ENCODE data around the gene TXK.

Gene TXK

DNA sequence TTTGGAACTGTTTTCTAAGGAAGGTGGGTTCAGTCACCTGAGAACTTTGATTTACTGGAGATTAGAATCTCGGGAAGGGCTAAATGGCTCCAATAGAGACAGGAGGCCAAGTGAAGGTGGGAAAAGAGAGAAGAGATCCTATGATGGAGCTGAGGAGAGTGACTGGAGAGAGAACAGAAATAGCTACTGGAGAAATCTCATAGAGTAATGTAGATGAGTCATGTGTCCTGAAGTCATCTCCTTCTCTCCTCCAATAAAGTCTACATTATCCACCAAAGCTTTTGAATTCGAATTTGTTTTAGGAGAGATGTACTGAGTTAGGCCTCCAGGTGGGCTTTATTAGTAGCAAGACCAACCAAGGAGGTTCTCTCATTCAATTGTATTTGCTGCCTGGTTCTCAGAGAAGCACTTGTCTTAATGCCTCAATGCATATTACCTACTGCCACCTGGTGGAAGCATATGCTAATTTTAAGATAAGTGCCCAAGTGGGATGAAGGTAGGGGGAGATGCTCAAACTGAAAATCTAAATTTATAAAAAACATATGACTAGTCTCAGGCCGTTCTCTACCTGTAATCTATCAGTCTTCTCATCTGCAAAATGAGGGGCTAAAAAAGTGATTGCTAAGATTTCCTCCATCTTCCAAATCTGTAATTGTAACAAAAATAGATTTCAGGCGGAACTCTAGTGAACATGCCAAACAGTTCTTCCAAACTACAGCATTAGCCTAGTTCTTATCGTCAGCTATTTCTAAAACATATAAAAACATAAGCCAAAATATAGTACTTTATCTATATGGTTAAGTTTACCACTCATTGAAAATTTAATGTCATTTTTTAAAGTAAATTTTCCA lies 24.4 kb downstream of the TXK start:
- H3K4me3 ChIP-seq (ENCODE audit: low read depth, low read length), result no peak overlapping the region
- no peak for DNase-seq (ENCODE audit: low read depth)

DNA sequence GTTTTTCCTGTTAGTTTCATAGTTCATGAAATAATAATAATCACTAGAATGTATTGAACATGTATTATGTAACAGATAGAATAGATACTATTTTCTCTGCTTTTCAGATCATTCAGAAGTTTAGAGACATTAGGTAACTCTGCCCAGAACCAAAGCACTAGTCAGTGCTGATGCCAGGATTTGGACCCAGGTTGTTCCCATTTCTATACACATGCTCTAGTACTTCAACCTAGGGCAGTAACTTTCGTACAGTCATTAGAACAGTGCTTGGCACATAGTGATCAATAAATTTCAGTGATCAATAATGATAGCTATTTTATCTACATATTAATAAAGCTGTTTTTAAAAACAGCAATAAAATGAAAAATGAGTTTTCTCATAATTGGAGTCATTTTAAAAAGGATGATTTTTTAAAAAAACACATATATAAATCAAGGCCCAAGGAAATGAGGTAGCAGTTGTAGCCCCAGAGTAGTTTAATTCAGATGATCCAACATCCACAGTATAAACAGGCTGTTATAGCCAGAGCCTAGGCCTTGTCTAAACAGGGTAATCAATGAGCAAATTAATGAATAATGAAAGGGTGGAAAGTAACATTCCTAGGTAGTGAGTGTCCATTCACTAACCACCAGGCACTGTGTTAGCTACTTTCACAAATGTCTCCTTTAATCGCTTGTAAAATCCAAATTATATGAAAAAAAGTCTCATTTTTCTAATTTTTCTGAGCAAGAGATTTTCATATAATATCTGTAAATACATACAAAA lies 25.6 kb downstream of the TXK start:
- no peak overlapping the region for H3K4me3 ChIP-seq (ENCODE audit: low read depth, low read length)
- DNase-seq (ENCODE audit: low read depth), result no peak

DNA sequence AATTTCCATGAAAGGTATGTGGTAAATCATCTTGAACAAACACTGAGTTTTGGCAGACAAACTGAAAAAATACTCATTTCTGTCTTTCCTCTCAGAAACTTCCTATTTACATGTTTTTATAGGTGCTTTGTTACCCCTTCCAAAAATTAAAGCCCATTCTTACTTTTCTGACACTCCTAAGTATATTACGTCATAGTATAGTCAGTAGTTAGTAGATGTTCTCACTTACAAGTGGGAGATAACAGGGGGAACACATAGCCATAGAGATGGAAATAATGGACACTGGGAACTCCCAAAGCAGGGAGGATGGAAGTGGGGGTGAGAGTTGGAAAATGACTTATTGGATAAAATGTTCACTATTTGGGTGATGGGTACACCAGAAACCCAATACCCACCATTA lies 28.8 kb downstream of the TXK start:
- no peak for DNase-seq (ENCODE audit: low read depth)
- no peak overlapping the region for H3K4me3 ChIP-seq (ENCODE audit: low read depth, low read length)

DNA sequence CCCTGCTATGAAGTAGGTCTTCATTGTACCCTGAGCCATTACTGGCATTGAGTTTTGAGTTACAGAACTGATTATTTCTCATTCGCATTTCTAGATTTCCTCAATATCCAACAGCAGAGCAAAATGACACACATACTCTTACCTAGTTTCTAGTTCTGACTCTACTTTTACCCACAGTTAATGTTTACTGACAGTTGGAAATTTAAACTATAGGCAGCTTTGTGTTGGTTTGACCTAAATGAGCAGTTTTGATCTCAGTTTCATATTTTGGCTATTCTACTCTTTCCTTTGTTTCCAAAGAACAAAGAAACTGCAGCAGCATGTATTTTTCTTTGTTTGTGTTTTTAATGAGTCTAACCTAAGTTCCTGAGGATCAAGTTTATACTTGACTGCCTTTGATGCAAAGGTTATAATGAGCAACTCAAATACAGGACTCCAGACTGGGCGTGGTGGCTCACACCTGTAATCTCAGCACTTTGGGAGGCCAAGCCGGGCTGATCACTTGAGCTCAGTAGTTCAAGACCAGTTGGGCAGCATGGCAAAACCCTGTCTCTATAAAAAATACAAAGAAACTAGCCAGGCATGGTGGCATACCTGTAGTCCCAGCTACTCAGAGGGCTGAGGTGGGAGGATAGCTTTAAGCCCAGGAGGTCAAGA lies 30.4 kb downstream of the TXK start:
- no peak overlapping the region for H3K4me3 ChIP-seq (ENCODE audit: low read depth, low read length)
- no peak for DNase-seq (ENCODE audit: low read depth)

DNA sequence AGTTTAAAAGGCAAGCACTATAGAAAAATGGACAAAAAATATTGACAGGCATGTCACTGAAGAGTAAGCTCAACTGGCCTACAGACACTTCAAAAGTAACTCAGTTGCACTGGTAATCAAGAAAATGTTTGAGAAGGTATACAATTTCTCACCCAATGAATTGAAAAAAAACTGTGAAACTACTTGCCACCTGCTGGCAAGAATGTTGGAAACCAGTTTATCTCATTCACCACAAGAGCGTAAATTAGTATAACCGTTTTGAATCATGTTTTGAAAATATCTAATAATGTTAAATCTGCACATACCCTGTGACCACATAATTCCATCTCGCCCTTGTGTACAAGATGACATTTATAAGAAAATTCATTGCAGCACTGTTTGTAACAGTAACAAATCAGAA lies 31.7 kb downstream of the TXK start:
- DNase-seq (ENCODE audit: low read depth), result no peak
- no peak overlapping the region for H3K4me3 ChIP-seq (ENCODE audit: low read depth, low read length)

DNA sequence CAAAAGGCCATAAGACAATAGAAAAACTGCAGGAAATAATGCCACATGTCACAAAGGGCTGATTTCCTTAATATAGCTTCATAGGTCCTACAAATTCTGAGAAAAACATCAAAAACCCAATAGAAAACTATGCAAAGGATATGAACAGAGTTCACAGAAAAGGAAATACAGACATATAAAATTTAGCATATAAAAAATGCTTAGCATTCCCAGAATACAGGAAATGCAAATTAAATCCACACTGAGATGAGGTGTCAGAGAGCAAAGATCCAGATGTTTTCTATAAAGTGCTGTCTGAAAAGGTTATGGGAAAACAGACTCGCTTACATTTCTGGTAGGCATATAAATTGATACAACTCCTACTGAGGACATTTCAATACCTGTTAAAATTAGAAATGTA lies 33.8 kb downstream of the TXK start:
- no peak for DNase-seq (ENCODE audit: low read depth)
- no peak overlapping the region for H3K4me3 ChIP-seq (ENCODE audit: low read depth, low read length)

DNA sequence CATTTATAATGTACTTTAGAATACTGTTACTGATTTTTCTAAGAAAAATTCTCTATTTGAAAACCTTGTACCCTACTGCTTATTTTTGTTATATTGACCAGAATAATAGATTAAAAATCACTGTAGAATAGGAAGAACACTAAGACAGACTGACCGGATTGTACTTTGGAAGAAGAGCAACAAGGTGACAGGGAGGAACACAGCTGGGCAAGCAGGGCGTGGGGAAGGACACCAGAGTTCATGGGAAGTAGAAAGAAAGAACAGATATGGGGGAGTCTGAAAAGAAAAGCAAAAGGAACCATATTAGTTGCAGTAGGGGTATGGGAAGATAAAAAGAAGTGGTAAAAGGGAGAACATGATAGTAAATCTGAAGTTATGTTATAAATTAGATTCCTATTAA lies 38.6 kb downstream of the TXK start:
- no peak for DNase-seq (ENCODE audit: low read depth)
- no peak overlapping the region for H3K4me3 ChIP-seq (ENCODE audit: low read depth, low read length)

DNA sequence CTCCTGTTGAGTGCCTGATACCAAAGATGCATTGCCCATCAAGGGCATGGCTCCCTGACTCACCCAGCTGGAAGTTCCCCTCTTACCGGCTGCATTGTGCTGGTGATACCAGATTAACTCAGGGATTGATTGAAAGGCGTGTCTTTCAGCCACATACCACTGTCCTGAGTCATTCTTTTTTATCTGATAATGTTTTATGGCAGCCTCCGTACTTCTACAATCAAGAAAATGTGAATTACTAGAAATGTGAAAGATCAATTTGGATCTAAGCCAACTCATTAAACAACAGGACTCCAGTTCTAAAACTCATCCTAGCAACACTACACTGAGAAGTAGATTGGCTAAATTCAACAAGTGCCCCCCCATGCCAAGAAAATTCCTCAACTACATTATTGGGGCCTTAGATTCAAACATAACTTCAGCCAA lies 40.0 kb downstream of the TXK start:
- DNase-seq (ENCODE audit: low read depth), result no peak
- H3K4me3 ChIP-seq (ENCODE audit: low read depth, low read length), result no peak overlapping the region

DNA sequence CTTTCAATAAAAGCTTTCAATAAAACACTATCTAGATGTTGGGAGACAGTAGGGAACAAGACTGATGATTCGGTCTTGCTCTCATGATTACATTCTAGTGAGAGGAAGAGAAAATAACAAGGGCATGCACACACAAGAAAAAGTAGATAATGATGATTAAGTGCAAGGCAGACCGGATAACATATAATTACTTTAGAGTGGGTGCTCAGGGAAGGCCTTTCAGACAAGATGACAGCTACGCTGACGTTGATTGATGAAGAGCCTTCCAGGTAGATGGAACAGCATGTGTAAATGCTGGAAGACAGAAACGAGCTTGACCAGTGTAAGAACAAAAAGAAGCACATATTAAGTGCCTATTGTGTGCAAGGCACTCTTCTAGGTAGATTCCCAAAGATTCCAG lies 43.4 kb downstream of the TXK start:
- DNase-seq (ENCODE audit: low read depth), result no peak
- no peak overlapping the region for H3K4me3 ChIP-seq (ENCODE audit: low read depth, low read length)

DNA sequence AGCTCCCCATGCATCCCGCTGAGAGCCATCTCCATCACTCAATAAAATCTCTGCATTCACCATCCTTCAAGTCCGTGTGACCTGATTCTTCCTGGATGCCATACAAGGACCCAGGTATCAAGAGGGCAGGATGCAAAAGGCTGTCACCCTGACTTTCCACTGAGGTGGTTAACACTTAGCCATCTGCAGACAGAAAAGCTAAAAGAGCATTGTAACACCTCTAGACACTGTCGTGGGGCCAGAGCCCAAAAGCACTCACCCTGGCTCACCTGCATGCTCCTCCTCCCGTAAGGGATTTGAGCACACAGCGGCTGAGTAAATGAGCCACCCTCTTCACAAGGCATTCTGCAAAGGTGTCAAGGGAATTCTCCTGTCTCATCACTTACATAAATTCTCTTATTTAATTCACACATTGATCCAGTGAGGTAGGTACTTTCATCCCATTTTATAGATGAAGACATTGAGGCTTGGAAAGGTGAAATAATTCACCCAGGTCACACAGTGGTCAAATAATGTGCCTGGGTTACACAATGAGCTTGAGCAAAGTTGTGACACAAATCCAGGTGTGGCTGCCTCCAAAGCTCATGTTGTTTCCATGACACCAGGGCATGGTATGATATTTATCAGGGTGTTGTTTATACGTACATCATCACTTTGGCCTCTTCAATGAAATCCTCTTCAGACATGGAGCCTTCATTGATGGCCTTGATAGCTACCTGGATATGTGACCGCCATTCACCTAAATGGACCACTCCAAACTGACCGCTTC lies 48.0 kb downstream of the TXK start:
- no peak overlapping the region for H3K4me3 ChIP-seq (ENCODE audit: low read depth, low read length)
- no peak for DNase-seq (ENCODE audit: low read depth)

DNA sequence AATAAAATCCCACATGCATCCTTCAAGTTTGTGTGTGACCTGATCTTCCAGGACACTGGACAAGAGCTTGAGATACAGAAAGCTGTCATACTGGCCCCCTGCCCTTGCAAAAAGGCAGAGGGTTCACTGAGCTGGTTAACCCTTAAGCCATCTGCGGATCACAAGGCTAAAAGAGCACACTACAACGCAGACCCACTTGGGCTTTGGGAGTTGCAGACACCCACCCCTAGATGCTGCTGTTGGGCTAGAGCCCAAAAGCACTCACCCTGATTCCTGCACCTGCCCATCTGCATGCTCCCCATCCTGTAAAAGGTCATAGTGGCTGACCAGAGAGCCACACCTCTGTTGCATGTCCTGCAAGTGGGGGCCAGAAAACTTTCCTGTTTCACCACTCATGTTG lies 51.1 kb downstream of the TXK start:
- no peak for DNase-seq (ENCODE audit: low read depth)
- no peak overlapping the region for H3K4me3 ChIP-seq (ENCODE audit: low read depth, low read length)

DNA sequence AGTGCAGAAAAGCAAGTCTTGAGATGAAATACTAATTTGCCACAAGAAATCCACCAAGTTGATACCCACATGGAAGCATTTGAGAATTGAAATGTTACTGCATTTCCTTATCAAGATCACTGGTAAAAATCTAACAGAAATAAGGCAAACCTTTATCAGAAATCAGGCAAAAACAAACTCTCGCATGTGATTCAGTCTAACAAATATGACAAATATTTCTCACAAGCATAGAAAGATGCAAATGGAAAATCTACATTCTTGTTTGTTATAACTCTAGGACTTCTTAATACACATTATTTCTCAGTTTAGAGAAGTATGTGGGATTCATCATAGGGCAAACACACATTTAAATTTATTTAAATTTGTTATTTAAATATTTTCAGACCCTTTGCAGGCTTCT lies 52.9 kb downstream of the TXK start:
- DNase-seq (ENCODE audit: low read depth), result no peak
- H3K4me3 ChIP-seq (ENCODE audit: low read depth, low read length), result no peak overlapping the region

DNA sequence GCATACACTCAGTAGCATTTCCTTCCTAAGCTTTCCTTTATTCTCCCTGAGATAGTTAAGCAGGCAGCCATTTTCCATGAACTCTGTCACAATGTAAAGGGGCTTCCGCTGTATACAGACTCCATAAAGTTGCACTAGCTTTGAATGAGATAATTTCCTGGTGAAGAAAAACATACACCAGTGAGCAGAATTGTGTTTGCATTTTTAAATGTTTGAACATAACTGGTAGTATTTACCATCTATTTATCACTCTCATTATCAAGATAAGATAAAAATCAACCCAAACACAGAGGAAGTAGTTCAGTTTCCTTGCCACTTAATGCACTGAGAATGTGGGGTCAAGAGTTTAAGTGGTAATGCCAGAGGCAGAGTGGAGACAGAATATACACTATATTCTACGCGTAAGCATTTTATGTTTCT lies 54.1 kb downstream of the TXK start:
- peak; percentile 4 for DNase-seq (ENCODE audit: low read depth)
- no peak overlapping the region for H3K4me3 ChIP-seq (ENCODE audit: low read depth, low read length)

DNA sequence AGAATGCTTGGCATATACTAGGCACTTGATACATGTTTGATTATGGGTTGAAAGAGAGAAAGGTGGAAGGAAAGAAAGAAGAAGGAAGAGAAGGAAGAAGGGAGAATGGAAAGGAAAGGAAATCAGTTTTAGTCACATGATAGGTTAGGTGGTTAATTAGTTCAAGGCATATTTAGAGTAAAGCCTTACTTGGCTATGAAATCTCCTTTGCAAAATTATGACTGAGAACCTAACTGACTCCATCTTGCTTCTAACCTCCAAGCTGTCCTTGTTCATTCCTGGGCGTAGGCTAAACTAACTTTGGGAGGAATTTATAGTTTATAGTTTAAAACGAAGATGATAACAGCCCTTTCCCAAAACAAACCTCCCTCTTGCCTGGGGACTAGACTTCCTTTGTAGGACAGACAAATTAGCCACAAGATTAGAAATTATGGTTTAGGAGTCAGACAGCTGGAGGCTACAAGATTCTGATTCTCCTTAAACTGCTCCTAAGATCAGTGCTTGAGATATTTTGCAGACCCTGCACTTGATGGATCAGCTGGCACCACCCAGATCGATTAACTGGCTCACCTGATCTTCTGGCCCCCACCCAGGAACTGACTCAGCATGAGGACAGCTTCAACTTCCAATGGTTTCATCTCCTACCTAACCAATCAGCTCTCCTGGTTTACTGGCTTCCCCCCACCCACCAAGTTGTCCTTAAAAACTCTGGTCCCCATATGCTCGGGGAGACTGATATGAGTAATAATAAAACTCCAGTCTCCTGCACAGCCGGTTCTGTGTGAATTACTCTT lies 55.0 kb downstream of the TXK start:
- no peak for DNase-seq (ENCODE audit: low read depth)
- H3K4me3 ChIP-seq (ENCODE audit: low read depth, low read length), result no peak overlapping the region

DNA sequence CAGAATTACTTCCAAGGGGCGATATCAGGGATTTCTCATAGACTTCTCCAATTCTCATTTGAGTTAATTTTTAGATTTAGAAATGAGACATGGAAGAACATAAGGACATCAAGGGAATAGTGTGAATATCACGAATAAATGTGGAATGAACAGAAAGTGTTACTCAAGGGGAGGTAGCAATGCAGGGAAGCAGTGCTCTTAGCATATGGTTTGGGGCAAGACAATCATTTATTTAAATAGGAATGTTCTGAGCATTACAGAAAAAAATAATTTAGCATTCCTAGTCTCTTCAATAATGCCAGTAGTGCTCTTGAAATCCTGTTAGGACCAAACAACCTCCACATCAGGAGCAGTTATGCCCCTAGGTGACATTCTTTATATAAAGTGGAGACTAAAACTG lies 55.6 kb downstream of the TXK start:
- DNase-seq (ENCODE audit: low read depth), result no peak
- no peak overlapping the region for H3K4me3 ChIP-seq (ENCODE audit: low read depth, low read length)

DNA sequence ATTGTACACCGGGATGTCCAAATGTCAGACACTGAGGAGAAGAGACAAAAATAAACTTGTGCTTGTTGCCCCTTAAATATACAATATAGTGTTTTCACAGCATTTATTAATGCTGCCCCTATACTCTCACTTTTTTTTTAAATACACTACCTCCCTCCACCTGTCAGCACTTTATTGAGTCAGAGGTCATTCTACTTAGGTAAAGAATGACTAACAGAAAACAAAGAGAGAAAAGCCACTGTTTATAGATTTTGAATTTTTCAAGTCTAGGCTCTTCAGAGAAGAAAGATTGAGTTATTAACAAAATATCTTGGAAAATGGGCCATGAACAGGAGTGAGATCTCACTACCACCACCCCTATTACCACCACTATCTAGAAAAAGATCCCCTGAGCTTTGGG lies 59.4 kb downstream of the TXK start:
- H3K4me3 ChIP-seq (ENCODE audit: low read depth, low read length), result no peak overlapping the region
- DNase-seq (ENCODE audit: low read depth), result no peak

DNA sequence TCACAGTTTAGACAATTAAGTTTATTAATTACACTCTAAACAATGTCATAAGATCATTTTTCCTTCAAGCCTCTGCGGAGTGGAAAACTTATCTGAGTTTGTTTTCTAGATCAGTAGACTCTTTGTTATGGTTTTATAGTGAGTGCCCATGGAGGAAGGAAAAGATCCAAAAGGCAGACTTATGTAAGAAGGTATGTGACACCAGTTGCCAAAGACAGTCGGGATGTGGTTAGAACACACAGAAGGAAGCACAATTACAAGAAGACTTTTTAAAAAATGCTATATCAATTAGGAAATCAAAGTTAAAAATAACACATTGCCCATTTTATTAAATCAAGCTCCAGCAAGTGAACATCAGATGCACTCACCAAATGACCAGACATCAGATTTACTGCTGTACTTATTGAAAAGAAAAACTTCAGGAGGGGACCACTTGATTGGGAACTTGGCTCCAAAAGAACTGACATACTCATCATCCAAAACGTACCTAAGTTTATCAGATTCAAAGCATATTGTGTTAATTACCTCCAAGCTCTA lies 60.4 kb downstream of the TXK start:
- no peak overlapping the region for H3K4me3 ChIP-seq (ENCODE audit: low read depth, low read length)
- no peak for DNase-seq (ENCODE audit: low read depth)

DNA sequence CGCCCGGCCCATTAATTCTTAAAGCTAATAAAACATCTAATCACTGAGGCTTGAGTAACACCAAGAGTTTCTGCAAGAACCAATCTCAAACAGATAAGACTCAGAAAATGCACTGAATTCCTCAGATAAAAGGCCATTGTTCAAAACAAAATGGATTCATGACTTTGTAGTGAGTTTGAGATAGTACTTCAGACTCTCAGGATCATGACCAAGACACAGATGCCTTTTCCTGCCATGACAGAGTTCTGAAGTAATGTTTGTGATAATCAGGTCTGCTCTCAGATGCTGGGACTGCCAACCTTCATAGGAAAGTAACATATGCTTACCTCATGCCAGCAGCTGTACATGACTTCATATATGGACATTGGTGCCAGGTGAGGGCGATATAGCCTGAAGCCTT lies 62.9 kb downstream of the TXK start:
- no peak overlapping the region for H3K4me3 ChIP-seq (ENCODE audit: low read depth, low read length)
- no peak for DNase-seq (ENCODE audit: low read depth)

DNA sequence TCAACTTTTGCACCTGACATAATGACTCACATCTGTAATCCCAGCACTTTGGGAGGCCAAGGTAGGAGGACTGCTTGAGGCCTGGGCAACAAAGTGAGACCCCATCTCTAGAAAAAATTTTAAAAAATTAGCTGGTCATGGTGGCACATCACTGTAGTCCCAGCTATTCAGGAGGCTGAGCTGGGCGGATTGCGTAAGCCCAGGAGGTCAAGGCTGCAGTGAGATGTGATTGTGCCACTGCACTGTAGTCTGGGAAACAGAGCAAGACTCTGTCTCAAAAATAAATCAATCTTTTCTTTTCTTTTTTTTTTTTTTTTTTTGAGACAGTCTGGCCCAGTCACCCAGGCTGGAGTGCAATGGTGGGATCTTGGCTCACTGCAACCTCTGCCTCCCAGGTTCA lies 65.0 kb downstream of the TXK start:
- DNase-seq (ENCODE audit: low read depth), result no peak
- no peak overlapping the region for H3K4me3 ChIP-seq (ENCODE audit: low read depth, low read length)
